ENCODE data around the gene SDK1.

DNA sequence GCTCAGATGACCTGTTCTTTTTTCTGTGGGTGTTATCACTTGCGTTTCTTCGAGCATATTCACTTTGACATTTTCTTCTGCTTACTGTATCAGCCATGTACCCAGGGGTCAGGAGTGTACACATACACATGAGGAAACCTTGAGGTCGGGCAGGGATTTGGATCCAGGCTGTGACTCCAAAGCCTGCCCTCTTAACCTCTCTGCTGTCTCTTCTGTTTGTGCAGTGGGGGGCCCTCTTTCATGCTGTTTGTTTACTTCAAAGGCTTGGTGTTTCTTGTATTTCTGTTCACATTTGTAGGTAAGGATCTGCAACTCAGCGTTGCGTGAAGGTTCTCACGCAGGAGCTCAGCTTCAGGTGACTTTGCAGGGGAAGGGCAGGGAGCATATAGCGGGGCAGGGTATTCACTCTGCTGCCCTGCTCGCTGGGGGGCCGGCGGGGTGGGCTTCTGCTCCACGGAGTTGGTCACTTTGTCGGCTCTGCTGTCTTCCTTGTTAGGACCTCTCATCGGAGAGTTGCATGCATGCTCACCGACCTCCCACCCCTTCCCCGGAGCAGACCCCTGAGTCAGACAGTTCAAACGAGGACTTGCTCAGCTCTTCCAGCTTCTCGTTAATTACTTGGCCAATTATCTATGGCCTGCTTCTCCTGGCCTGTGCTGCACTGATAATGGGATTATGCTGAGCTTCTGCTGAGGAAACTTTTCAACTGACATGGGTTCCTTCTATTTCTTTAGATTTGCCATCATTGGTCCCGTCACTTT is 77.5 kb downstream of the SDK1 start:
- TF ChIP-seq, protein P1, sequence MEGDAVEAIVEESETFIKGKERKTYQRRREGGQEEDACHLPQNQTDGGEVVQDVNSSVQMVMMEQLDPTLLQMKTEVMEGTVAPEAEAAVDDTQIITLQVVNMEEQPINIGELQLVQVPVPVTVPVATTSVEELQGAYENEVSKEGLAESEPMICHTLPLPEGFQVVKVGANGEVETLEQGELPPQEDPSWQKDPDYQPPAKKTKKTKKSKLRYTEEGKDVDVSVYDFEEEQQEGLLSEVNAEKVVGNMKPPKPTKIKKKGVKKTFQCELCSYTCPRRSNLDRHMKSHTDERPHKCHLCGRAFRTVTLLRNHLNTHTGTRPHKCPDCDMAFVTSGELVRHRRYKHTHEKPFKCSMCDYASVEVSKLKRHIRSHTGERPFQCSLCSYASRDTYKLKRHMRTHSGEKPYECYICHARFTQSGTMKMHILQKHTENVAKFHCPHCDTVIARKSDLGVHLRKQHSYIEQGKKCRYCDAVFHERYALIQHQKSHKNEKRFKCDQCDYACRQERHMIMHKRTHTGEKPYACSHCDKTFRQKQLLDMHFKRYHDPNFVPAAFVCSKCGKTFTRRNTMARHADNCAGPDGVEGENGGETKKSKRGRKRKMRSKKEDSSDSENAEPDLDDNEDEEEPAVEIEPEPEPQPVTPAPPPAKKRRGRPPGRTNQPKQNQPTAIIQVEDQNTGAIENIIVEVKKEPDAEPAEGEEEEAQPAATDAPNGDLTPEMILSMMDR (IDR thresholded peaks at IDR 0.05): no peak
- TF ChIP-seq SP1 (CRISPR knock-in tag; conservative IDR thresholded peaks at IDR 0.05) (no peak), CREM (CRISPR knock-in tag; IDR thresholded peaks at IDR 0.05) (no peak), TEAD4 (CRISPR knock-in tag; IDR thresholded peaks at IDR 0.05) (no peak), JUN (CRISPR knock-in tag; IDR thresholded peaks at IDR 0.05) (no peak)
- TF ChIP-seq, protein P2, sequence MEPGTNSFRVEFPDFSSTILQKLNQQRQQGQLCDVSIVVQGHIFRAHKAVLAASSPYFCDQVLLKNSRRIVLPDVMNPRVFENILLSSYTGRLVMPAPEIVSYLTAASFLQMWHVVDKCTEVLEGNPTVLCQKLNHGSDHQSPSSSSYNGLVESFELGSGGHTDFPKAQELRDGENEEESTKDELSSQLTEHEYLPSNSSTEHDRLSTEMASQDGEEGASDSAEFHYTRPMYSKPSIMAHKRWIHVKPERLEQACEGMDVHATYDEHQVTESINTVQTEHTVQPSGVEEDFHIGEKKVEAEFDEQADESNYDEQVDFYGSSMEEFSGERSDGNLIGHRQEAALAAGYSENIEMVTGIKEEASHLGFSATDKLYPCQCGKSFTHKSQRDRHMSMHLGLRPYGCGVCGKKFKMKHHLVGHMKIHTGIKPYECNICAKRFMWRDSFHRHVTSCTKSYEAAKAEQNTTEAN (CRISPR knock-in tag; IDR thresholded peaks at IDR 0.05): no peak
- TF ChIP-seq, protein P3, sequence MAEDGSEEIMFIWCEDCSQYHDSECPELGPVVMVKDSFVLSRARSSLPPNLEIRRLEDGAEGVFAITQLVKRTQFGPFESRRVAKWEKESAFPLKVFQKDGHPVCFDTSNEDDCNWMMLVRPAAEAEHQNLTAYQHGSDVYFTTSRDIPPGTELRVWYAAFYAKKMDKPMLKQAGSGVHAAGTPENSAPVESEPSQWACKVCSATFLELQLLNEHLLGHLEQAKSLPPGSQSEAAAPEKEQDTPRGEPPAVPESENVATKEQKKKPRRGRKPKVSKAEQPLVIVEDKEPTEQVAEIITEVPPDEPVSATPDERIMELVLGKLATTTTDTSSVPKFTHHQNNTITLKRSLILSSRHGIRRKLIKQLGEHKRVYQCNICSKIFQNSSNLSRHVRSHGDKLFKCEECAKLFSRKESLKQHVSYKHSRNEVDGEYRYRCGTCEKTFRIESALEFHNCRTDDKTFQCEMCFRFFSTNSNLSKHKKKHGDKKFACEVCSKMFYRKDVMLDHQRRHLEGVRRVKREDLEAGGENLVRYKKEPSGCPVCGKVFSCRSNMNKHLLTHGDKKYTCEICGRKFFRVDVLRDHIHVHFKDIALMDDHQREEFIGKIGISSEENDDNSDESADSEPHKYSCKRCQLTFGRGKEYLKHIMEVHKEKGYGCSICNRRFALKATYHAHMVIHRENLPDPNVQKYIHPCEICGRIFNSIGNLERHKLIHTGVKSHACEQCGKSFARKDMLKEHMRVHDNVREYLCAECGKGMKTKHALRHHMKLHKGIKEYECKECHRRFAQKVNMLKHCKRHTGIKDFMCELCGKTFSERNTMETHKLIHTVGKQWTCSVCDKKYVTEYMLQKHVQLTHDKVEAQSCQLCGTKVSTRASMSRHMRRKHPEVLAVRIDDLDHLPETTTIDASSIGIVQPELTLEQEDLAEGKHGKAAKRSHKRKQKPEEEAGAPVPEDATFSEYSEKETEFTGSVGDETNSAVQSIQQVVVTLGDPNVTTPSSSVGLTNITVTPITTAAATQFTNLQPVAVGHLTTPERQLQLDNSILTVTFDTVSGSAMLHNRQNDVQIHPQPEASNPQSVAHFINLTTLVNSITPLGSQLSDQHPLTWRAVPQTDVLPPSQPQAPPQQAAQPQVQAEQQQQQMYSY (CRISPR knock-in tag; IDR thresholded peaks at IDR 0.05): no peak
- TF ChIP-seq, protein P4, sequence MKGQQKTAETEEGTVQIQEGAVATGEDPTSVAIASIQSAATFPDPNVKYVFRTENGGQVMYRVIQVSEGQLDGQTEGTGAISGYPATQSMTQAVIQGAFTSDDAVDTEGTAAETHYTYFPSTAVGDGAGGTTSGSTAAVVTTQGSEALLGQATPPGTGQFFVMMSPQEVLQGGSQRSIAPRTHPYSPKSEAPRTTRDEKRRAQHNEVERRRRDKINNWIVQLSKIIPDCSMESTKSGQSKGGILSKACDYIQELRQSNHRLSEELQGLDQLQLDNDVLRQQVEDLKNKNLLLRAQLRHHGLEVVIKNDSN (CRISPR knock-in tag; IDR thresholded peaks at IDR 0.05): no peak

Data from WTC11 (cell line).